ENCODE measurements around the gene SIPA1L2.

SIPA1L2 gene

DNA sequence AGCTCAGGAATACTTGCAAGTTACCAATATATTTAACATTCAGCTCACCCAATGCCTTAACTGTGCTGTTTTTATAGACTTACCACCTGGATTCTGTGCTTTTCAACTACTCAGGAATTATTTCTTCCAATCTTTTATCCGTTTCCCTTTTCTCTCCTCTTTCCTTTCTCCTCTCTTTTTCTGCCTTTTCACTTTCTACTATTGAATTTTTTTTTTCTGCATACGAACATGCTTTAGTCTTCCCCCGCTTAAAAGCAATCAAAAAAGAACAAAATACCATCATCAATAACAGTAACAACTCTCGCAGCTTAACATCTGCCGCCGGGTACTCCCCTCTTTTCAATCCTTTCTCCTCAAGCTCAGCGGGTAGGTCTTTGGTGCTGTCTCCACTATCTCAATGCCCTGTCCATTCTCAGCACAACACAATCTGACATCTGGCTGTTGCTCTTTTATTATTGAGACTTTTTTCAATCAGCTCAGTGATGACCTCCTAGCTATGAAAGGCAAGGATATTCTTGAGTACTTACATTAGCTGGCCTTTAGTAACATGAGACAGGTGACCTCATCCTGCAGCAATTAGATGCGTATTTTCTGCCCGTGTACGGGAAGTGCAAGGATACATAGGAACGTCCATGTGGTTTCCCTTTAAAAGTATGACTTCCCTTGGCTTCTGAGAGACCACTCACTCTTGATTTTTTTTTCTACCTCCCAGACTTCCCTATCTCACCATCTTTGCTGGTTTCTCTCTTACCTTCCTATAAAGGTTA is 40.2 kb upstream of the SIPA1L2 start:
- no peak for TF ChIP-seq CTCF (IDR thresholded peaks at IDR 0.05; ENCODE audit: low read depth, low read length)

GRCh38 chr1:232667778-232668165 is 37.8 kb upstream of the SIPA1L2 start:
- H3K4me3 ChIP-seq (ENCODE audit: low read depth, low read length) = no peak overlapping the region
- in situ Hi-C loops (cut with HindIII; ENCODE audit: low sequenced_read_pairs) = no loop called here
- no peak for DNase-seq (ENCODE audit: low read depth, low spot score)
- TF ChIP-seq CTCF (IDR thresholded peaks at IDR 0.05; ENCODE audit: low read depth, low read length) = no peak

More for the DNA sequence above, 40.2 kb upstream of the SIPA1L2 start:
- DNase-seq (ENCODE audit: low read depth, low spot score) = peak; percentile 62
- in situ Hi-C loops (cut with HindIII; ENCODE audit: low sequenced_read_pairs) = no loop called here
- H3K4me3 ChIP-seq (ENCODE audit: low read depth, low read length) = no peak overlapping the region

- no peak for TF ChIP-seq CTCF (IDR thresholded peaks at IDR 0.05; ENCODE audit: low read depth, low read length)
- DNase-seq (ENCODE audit: low read depth, low spot score) = no peak
- in situ Hi-C loops (cut with HindIII; ENCODE audit: low sequenced_read_pairs) = no loop called here
- H3K4me3 ChIP-seq (ENCODE audit: low read depth, low read length) = no peak overlapping the region
These were observed 37.3 kb upstream of the SIPA1L2 start for GRCh38 chr1:232667094-232667777.

- no peak for TF ChIP-seq CTCF (IDR thresholded peaks at IDR 0.05; ENCODE audit: low read depth, low read length)
- no peak overlapping the region for H3K4me3 ChIP-seq (ENCODE audit: low read depth, low read length)
- DNase-seq (ENCODE audit: low read depth, low spot score) = no peak
- in situ Hi-C loops (cut with HindIII; ENCODE audit: low sequenced_read_pairs) = no loop called here
These were observed 35.2 kb upstream of the SIPA1L2 start for GRCh38 chr1:232664844-232665777.

GRCh38 chr1:232662910-232663309 is 33.0 kb upstream of the SIPA1L2 start:
- no peak for DNase-seq (ENCODE audit: low read depth, low spot score)
- in situ Hi-C loops (cut with HindIII; ENCODE audit: low sequenced_read_pairs) = no loop called here
- no peak overlapping the region for H3K4me3 ChIP-seq (ENCODE audit: low read depth, low read length)
- TF ChIP-seq CTCF (IDR thresholded peaks at IDR 0.05; ENCODE audit: low read depth, low read length) = no peak

DNA sequence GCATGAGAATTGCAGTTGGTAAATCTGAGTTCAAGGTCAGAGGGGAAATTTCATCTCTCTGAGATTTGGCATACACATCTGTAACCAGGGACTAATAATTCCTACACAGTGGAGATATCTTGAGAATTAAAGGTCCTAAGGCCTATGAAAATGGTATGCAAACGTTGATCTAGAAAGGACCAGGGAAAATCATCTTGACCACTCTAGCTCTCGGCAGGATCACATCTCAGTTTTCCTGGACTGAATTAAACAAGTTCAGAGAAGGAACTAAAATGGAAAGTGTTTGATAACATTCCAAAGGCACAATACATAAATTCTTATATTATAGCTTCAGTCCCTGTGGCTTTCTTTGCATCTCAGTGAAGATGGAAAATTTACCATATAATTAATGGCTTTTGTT is 28.5 kb upstream of the SIPA1L2 start:
- DNase-seq (ENCODE audit: low read depth, low spot score) = no peak
- in situ Hi-C loops (cut with HindIII; ENCODE audit: low sequenced_read_pairs) = no loop called here
- no peak overlapping the region for H3K4me3 ChIP-seq (ENCODE audit: low read depth, low read length)
- TF ChIP-seq CTCF (IDR thresholded peaks at IDR 0.05; ENCODE audit: low read depth, low read length) = no peak

All from astrocyte of the spinal cord (primary cell).